GM19240 (cell line): Measurements from ENCODE around the gene CNKSR3.

ENCODE experiments used
- DNase-seq: peaks from one replicate; pipeline ENCODE4 v3.0.0; 2011; ENCODE audit warnings: low spot score; ENCODE audit not compliant: insufficient read length

The CNKSR3 gene

DNA sequence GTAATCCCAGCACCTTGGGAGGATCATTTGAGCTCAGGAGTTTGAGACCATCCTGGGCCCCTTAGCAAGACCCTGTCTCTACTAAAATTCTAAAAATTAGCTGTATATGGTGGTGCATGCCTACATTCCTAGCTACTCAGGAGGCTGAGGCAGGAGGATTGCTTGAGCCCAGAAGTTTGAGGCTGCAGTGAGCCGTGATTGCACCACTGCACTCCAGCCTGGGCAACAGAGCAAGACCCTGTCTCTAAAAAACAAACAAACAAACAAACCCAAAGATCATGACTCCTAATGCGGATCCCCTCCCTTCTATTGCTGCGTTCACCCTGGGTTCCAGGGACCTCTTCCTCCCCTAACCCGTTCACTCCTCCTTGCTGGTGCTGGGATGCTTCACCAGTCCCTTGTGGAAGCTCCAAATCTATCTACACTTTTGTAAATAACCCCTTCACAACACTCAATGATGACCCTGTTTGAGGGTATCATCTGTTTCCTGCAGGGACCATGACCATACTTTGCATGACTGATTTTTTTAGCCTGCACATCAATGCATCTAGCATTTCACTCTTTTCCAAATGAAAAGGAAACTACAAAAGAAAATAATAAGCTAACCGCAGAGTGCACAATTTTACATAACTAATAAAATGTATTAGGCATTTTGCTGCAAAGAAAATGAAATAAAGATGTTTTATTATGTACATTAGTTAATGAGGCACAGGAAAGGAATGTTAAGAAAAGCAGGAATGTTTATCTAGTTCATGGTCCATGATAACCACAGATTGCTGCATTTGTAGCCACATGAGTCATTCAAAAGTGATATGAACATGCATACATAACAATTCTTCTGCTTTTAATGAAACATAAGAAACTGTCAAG, 123.4 kb downstream of the CNKSR3 start:
- DNase-seq: no peak

- no peak for DNase-seq
Measured at GRCh38 chr6:154384191-154384590, 126.3 kb downstream of the CNKSR3 start.

GRCh38 chr6:154383273-154383672, 127.2 kb downstream of the CNKSR3 start:
- DNase-seq: no peak

- no peak for DNase-seq
Measured at GRCh38 chr6:154382740-154383139, 127.7 kb downstream of the CNKSR3 start.

DNA sequence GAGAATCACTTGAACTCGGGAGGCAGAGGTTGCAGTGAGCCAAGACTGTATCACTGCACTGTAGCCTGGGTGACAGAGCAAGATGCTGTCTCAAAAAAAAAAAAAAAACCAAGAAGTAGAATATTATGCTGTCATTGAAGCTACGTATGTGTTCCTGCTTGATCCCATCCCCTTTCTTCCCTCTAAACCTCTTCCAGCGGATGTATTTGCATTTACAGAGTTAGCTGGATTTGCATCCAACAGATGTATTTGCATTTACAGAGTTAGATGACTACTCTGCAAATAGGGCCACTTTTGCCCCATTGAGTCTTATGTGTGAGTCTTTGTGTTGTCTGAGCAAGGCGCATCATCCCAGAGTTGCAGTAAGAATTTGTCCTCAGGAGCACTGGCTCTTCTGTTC, 128.9 kb downstream of the CNKSR3 start:
- DNase-seq: no peak

DNA sequence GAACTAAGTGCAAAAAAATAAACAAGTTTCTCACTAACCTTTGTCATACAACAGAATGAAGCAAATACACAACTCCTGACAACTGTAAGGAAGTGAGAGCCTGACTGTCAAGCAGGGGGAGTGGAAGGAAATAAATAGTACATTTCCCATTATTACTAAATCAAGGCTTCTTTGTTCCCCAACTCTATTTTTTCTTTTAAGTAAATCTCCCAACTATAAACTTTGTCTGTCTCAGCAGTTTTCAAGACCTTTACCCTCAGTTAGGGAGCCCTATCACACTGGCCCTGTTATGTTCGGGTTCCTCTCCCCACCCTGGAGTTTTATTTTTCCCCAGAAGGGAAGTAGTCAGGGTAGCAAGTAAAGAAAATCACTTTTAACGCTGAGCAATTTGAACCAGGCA, 129.7 kb downstream of the CNKSR3 start:
- no peak for DNase-seq

DNA sequence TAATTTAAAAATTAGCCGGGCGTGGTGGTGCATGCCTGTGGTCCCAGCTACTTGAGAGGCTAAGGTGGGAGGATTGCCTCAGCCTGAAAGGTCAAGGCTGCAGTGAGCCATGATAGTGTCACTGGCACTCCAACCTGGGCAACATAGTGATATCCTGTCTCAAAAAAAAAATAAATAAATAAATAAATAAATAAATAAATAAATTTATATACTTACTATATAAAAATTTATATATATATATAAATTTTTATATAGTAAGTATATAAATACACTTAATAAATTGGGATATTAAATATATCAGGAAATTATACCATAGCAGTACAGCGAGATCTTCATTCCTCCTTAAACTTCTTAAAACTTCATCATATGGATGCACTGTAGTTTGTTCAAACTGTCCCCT, 130.9 kb downstream of the CNKSR3 start:
- DNase-seq: no peak

DNA sequence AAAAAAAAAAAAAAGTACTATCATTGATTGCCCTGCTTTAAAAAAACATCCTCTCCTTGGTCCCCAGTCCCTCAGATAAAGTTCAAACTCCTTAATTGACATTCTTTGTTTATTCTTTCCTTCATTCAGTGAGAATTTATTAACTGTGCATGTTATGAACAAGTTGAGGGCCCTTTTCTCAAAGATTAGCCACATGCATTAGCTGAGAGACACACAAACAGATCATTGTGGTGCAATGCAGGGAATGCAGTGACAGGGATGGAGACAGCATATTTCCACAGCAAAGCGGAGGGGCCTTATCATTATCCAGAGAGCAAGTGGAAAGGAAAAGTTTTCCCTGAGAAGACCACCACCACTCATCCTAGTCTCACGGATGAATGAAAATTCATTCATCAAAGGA, 132.0 kb downstream of the CNKSR3 start:
- no peak for DNase-seq

- no peak for DNase-seq
Measured at GRCh38 chr6:154377726-154378125, 132.8 kb downstream of the CNKSR3 start.

GRCh38 chr6:154373971-154374370, 136.5 kb downstream of the CNKSR3 start:
- no peak for DNase-seq

DNA sequence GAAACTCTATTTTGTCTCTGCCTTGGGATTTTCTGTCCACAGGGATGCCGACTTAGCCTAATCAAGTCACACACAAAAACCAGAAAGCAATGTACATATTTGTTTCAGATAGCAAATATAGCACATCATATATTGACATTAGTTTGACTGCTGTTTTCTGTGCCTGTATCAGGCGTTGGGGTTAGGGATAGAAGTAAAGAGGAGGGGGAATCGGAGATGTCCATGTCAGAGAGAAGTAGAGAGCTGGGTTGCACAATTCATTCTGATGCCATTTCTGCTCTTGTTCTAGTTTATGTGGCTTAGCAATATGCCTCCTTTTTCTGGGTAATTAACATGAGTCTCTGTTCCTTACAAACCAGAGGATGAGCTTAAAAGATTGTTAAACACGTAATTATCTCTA, 139.2 kb downstream of the CNKSR3 start:
- DNase-seq: no peak

DNA sequence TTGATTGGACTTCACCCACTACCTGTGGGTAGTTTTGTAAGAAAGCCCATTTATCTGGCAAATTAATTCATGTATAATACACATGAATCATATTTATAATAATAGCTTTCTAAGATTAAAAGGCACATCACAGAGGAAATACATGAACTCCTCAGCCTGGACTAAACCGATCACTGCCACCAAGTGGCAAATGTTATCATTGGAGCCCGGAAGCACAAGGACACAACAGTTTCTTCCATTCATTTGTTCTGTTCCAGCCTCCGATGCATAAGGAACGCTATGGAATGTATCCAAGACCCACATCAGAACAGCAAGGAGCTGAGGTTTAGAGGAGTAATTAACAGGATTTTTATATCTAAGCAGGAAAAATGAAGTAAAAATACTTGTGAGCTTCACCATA, 139.9 kb downstream of the CNKSR3 start:
- no peak for DNase-seq

GRCh38 chr6:154367839-154368695, 142.4 kb downstream of the CNKSR3 start:
- no peak for DNase-seq

DNA sequence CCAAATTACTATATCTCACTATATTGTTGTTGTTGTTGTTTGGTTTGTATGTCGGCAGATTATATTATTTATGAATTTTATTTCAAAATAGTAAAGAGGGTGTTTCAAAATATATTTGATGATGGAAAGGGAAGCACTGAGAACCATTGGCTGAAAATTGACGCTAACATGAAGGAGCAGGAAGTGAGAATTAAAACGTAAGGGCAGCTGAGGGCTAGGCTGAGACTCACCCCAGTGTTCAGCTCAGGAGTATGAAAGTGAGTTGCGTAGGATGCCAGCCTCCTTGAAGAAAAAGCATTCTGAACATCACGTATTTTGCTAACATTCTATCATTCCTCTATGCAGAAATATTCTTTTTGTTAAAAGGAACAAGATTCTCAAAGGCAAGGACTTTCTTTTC, 143.1 kb downstream of the CNKSR3 start:
- no peak for DNase-seq

DNA sequence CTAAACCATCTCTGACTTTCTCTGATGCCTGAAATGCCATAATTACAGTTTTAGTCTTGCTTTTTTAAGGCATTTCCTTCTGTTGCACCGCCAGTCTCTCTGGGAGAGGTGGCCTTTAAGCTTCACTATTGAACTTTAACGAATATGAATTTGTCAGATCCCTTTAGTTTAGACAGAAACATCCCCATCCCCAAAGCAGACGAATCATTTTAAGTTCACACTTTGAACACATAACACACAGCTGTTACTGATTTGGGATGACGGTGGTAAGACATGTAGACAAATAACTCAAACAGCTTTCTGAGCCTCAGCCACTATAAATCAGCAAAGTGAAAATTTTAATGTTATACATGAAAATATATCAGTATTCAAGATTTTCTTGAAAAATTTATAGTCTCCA, 146.7 kb downstream of the CNKSR3 start:
- DNase-seq: no peak

DNA sequence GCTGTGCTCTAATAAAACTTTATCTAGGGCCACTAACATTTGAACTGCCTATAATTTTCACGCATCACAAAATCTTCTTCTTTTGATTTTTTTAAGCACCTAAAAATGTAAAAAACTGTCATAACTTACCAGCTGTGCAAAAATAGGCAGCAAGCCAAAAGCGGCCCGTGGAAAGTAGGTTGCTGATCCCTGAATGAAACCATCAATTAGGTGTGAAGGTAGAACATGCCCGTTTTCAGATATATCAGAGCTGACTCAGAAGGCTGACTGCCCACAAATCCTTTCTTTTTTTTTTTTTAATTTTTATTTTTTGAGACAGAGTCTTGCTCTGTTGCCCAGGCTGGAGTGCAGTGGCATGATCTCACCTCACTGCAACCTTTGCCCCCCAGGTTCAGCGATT, 149.0 kb downstream of the CNKSR3 start:
- DNase-seq: no peak

DNA sequence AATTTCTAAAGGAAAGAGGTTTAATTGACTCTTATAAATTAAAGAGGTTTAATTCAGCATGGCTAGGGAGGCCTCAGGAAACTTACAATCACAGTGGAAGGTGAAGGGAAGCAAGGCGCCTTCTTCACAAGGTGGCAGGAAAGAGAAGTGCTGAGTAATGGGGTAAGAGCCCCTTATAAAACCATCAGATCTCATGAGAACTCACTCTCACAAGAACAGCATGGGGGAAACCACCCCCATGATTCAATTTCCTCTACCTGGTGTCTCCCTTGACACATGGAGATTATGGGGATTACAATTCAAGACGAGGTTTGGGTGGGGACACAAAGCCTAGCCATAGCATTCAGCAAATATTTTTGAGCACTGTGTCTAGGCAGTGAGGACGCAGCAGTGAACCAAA, 150.0 kb downstream of the CNKSR3 start:
- DNase-seq: no peak

DNA sequence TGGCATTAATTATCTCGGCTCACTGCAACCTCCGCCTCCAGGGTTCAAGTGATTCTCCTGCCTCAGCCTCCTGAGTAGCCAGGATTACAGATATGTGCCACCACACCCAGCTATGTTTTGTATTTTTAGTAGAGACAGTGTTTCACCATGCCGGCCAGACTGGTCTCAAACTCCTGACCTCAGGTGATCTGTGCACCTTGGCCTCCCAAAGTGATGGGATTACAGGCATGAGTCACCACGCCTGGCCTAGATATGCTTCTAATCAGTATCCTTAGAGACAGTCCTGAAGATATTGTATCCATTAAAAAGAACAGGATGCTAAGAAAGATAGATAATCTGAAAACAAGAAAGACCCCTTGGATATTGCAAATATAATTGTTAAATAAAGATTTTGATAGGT, 150.8 kb downstream of the CNKSR3 start:
- no peak for DNase-seq

DNA sequence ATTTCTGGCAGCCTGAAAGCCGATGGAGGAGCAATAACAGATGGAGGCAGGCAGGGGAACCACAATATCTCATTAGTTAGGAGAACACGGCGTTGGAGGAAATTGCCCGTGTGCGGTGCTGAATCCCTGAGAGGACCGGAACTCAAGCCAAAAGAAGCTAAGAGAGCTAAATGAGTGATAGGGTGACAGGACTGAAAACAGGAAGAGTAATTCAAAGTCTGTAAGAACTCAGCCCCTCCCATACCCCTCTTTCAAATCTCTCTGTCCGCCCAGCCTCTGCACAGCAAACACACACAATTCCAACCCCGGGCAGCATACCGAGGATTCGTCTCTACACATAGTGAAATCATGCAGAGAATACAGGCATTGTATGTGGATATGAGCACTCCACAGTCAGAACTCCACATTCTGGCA, 151.3 kb downstream of the CNKSR3 start:
- no peak for DNase-seq

GRCh38 chr6:154358019-154358545, 152.4 kb downstream of the CNKSR3 start:
- DNase-seq: no peak

DNA sequence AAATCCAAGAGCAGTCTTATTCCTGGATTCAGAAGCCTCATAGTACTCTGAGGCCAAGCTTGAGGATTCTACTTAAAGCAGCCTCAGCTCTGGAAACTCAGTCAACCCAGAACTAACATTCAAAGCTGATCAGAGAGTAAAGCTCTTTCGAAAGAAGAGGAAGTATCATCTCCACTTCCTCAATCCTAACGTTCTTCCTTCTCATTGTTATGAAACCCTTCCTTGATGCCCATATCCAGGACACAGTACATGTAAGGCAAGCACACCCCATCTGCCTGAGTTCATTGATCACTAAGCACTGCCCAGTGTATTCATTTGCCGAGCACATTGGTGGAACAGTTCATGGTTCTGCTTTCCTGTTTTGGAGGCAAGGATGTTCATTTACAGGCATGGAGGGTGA, 153.8 kb downstream of the CNKSR3 start, which contains the start of gene IPCEF1:
TSS of gene IPCEF1 (minus strand) at position 114 of the 400 bp plus-strand sequence. CDS start 90,856 bp downstream, outside the sequence.
- DNase-seq: no peak

GRCh38 chr6:154356113-154356512, 154.4 kb downstream of the CNKSR3 start:
- DNase-seq: no peak
